Daoy (cell line): Measurements from ENCODE around the gene DUX4. TPM values are rescaled to one million over a fixed set of nuclear protein-coding genes. Genes with fewer than 3 reads are reported as not detected.
"Not testable (repeated sequence)": the region's sequence is repeated elsewhere in the genome, so short reads cannot be mapped to it uniquely, and the experiment has no call there.

Source experiments
- DNase-seq: peaks from one replicate; pipeline ENCODE4 v3.0.0-alpha.2; 2015; ENCODE audit warnings: low read depth
- total RNA-seq: library from RNA; depleted of rRNA; stranded (reverse); fragments of >200 nt; shearing (Covaris generic); gene quantifications from 2 replicates; pipeline ENCODE4 v1.2.3, GENCODE V29; 2014; rRNA removed

DUX4 gene
- not detected in 2 replicates for total RNA-seq

DNA sequence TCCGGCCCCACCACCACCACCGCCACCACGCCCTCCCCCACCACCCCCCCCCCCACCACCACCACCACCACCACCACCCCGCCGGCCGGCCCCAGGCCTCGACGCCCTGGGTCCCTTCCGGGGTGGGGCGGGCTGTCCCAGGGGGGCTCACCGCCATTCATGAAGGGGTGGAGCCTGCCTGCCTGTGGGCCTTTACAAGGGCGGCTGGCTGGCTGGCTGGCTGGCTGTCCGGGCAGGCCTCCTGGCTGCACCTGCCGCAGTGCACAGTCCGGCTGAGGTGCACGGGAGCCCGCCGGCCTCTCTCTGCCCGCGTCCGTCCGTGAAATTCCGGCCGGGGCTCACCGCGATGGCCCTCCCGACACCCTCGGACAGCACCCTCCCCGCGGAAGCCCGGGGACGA, at the start of gene DUX4:
TSS of gene DUX4 (plus strand) at position 347 of the 400 bp plus-strand sequence. CDS start at position 347, 0 bp downstream.
- not testable (repeated sequence) for DNase-seq

DNA sequence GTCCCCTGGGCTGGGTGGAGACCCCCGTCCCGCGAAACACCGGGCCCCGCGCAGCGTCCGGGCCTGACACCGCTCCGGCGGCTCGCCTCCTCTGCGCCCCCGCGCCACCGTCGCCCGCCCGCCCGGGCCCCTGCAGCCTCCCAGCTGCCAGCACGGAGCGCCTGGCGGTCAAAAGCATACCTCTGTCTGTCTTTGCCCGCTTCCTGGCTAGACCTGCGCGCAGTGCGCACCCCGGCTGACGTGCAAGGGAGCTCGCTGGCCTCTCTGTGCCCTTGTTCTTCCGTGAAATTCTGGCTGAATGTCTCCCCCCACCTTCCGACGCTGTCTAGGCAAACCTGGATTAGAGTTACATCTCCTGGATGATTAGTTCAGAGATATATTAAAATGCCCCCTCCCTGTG, 1.9 kb downstream of the DUX4 start:
- DNase-seq = not testable (repeated sequence)

DNA sequence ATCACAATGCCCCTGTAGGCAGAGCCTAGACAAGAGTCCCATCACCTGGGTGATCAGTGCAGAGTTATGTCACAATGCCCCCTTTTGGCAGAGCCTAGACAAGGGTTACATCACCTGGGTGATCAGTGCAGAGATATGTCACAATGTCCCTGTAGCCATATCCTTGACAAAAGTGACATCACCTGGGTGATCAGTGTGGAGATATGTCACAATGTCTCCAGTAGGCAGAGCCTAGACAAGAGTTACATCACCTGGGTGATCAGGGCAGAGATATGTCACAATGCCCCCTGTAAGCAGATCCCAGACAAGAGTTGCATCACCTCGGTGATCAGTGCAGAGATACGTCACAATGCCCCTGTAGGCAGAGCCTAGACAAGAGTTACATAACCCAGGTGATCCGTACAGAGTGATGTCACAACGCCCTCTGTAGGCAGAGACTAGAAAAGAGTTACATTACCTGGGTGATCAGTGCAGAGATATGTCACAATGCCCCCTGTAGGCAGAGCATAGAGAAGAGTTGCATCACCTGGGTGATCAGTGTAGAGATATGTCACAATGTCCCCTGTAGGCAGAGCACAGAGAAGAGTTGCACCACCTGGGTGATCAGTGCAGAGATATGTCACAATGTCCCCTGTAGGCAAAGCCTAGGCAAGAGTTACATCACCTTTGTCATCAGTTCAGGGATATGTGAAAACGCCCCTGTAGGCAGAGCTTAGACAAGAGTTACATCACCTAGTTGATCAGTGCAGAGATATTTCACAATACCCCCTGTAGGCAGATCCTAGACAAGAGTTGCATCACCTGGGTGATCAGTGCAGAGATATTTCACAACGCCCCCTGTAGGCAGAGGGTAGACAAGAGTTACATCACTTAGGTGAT, 4.4 kb downstream of the DUX4 start:
- not testable (repeated sequence) for DNase-seq

DNA sequence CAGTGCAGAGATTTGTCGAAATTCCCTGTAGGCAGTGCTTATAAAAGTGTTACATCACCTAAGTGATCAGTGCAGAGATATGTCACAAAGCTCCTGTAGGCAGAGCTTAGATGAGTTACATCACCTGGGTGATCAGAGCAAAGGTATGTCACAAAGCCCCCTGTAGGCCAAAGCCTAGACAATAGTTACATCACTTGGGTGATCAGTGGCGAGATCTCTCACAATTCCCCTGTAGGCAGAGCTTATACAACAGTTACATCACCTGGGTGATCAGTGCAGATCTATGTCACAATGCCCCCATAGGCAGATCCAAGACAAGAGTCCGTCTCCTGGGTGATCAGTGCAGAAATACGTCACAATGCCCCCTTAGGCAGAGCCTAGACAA, 5.0 kb downstream of the DUX4 start:
- DNase-seq = not testable (repeated sequence)

DNA sequence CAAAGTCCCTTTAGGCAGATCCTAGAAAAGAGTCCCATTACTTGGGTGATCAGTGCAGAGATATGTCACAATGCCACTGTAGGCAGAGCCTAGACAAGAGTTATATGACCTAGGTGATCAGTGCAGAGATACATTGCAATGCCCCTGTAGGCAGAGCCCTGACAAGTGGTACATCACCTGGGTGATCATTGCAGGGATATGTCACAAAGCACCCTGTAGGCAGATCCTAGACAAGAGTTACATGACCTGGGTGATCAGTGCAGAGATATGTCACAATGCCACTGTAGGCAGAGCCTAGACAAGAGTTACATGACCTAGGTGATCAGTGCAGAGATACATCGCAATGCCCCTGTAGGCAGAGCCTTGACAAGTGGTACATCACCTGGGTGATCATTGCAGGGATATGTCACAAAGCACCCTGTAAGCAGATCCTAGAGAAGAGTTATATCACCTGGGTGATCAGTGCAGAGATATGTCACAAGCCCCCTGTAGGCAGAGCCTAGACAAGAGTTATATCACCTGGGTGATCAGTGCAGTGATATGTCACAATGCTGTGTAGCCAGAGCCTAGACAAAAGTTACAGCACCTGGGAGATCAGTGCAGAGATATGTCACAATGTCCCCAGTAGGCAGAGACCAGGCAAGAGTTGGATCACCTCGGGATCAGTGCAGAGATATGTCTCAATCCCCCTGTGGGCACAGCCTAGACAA, 5.6 kb downstream of the DUX4 start:
- not testable (repeated sequence) for DNase-seq

DNA sequence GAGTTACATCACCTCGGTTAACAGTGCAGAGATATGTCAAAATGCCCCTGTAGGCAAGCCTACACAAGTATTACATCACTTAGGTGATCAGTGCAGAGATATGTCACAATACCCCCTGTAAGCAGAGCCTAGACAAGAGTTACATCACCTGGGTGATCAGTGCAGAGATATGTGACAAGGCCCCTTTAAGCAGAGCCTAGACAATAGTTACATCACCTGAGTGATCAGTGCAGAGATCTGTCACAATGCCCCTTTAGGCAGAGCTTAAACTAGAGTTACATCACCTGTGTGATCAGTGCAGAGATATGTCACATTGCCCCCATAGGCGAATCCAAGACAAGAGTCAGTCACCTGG, 6.1 kb downstream of the DUX4 start:
- not testable (repeated sequence) for DNase-seq

- DNase-seq = not testable (repeated sequence)
Measured at GRCh38 chr4:190180947-190181346, 7.4 kb downstream of the DUX4 start.

DNA sequence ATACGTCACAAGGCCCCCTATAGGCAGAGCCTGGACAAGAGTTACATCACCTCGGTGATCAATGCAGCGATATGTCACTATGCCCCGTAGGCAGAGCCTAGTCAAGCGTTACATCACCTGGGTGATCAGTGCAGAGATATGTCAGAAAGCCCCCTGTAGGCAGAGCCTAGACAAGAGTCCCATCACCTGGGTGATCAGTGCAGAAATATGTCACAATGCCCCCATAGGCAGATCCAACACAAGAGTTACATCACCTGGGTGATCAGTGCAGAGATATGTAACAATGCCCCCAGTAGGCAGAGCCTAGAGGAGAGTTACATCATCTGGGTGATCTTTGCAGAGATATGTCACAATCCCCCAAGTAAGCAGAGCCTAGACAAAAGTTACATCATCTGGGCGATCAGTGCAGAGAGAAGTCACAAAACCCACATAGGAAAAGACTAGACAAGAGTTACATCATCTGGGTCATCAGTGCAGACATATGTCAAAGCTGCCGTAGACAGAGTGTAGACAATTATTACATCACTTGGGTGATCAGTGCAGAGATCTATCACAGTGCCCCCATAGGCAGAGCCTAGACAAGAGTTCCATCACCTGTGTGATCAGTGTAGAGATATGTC, 8.0 kb downstream of the DUX4 start:
- not testable (repeated sequence) for DNase-seq

DNA sequence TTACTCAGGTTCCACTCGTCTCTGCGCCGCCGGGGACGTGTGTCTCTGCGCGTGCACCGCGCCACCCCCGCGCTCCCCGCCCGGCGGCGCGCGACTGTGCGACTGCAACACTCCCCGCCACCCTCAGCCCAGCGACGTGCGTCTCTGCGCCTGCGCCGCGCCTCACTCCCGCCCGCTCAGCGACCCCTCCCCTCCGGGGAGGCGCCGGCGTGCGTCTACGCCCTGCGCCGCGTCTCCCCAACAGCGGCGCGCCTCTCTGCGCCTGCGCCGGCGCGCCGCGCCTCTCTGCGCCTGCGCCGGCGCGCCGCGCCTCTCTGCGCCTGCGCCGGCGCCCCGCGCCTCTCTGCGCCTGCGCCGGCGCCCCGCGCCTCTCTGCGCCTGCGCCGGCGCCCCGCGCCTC, 29.9 kb downstream of the DUX4 start:
- not testable (repeated sequence) for DNase-seq

Other genes starting within 250 kb of the DUX4 start
- gene FRG1, start 232.9 kb upstream of the DUX4 start, total RNA-seq = 35.1 and 50.2 TPM in 2 replicates
- 0.11 TPM in 1 of 2 replicates, not detected in the other for gene FRG2, start 146.5 kb upstream of the DUX4 start, total RNA-seq
- gene DBET, start 109.3 kb upstream of the DUX4 start, total RNA-seq = not detected in 2 replicates